HG02678 (cell line): Measurements from ENCODE around the gene SLC38A8.

Experiments used
- ATAC-seq: cut with Tn5 transposase; IDR thresholded peaks from one replicate; pipeline ENCODE4 v1.9.1; 2021; ENCODE audit warnings: mild to moderate bottlenecking, moderate library complexity; ENCODE audit not compliant: unreplicated experiment

SLC38A8 gene

DNA sequence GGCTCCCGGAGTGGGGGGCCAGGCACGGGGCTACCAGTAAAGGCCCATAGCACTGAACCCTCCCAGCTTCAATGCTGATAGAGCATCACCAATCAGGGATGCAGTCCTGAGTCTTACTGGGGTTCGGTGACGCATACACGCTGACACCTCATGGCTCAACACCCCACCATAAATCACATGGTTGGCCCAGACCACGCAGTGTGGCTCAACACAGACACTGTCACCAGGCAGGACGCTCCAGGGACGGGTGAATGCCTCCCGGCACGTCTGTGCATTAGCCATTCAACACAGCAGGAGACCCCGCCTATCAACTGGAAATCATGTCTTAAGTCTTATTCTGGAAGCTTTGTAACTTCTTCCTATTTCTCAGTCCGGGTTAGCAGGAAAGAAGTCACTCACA, 39.6 kb downstream of the SLC38A8 start:
- ATAC-seq = no peak

DNA sequence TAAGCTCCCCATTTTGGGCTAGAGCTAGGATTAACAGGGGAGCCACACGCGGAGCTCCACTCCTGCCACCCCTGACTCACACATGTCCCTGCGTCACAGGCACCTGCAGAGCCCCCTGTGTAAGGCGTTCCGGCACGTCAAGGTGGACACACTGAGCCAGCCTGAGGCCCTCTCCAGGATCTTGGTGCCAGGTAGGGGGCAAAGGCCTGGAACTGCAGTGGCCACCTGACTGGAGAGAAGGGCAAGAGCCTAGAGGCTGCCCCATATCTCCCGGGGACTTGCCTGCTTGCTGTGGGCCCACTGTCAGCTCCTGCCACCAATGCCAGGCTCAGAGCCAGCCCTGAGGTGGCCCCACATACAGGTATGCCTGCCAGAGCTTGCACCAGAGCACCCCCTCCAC, 40.9 kb downstream of the SLC38A8 start:
- ATAC-seq = no peak

GRCh38 chr16:84000989-84001642, 41.5 kb downstream of the SLC38A8 start:
- no peak for ATAC-seq

DNA sequence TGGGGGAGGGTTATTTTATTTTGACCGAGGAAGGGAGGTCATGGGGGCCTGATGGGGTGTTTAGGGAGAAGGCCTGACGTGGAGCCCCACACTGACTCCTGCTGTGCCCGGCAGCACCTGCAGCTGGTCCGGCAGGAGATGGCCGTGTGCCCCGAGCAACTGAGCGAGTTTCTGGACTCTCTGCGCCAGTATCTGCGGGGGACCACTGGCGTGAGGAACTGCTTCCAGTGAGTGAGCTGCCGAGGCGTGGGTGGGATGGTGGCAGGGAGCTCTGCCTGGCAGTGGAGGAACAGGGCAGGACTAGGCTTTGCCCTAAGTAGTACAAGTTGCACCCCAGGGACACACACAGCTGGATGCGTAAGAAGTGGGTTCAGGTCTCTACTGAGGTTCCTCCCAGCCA, 44.5 kb downstream of the SLC38A8 start:
- no peak for ATAC-seq

- ATAC-seq = no peak
Observed at GRCh38 chr16:83996481-83997252, 45.9 kb downstream of the SLC38A8 start.

DNA sequence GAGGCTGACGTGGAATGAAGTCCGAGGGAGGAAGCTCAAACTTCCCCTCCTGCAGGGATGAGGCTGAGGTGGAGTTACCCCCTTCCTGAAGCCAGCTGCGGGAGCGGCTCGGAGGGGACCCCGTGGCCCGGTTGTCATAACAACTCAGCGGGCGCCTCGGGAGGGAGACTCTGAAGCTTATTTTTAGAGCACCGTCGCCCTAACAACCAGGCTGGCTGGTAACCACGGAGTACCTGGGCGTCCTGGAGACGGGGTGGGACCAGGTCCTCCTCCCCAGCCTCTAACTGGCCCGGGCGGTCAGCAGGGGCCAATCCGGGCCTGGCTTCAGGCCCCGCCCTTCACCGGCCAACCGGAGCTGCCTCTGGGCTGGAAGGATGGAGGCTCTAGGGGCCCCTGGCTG, 46.8 kb downstream of the SLC38A8 start:
- no peak for ATAC-seq

GRCh38 chr16:83994703-83995102, 47.9 kb downstream of the SLC38A8 start:
- no peak for ATAC-seq

- ATAC-seq = no peak
Observed at GRCh38 chr16:83994087-83994486, 48.5 kb downstream of the SLC38A8 start.

- ATAC-seq = no peak
Observed at GRCh38 chr16:83992624-83993023, 50.0 kb downstream of the SLC38A8 start.

GRCh38 chr16:83990492-83990891, 52.1 kb downstream of the SLC38A8 start:
- no peak for ATAC-seq

DNA sequence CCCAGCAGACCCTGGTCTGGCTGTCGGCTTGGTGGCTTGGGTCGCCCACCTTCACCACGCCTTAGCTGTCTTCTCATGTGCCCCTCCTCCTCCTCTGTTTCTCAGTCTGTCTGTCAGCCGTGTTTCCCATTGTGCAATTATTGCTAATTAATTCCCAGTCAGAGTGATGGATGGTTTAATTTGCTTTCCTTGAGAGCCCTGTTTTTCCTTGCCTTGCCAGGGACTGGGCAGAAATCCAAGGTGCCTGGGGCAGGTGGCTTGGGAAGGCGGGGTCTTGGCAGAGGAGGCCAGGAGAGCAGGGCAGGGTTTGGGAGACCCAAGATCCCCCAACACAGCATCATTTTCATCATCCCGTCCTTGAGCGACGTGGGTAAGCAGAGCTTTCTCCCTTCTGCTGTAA, 53.3 kb downstream of the SLC38A8 start:
- no peak for ATAC-seq

DNA sequence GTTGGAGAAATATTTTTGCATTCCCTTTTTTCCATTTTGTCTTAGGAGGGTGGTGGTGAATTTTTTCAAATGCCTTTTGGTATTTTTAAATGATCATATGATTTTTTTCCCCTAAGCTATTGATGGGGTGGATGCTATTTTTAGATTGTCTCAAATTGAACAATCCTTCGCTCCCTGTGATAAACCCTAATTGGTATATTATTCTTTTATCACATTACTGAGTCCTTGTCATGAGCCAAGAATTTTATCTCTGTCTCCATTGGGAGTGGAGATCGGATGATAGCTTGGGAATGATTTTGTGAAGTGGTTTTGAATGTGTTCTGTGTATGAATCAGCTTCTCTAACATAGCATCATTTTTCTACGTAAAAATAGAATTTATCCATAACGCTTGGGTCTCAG, 59.1 kb downstream of the SLC38A8 start:
- ATAC-seq = no peak

DNA sequence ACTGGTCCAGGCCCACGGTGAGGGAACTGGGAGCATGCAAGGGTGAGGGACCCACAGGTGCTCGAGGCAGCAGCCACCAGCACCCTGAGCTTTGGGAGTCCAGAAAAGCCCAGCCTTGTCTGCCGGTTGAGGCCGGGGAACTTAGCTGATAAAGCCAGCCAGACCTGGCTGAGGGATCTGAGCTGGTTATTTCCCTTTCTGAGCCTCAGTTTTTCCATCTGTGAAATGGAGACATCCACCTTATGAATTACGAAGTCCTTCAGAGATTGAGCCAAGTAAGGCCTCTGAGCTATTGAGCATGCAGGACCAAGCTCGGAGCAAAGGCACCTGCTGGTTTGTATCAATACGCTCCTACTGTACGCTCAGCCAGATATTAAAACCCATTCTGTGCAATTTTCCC, 60.8 kb downstream of the SLC38A8 start:
- ATAC-seq = no peak

DNA sequence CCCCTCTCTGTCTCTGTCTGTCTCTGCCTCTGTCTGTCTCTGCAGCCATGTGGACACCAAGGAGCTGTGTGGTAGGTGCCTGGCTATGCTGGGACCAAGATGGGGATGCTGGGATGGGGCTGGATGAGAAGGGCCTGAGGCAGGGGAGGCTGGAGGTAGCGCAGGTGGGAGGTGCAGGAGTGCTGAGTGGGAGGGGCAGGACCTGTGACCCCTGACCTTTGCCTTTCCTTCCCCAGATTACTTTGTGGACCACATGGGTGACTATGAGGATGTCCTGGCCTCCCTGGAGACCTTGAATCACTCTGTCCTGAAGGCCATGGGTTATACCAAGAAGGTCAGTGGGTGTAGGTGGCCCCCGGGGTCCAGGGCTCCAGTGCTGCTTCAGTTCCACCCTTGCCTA, 61.8 kb downstream of the SLC38A8 start:
- ATAC-seq = no peak

GRCh38 chr16:83979441-83979840, 63.2 kb downstream of the SLC38A8 start:
- no peak for ATAC-seq

DNA sequence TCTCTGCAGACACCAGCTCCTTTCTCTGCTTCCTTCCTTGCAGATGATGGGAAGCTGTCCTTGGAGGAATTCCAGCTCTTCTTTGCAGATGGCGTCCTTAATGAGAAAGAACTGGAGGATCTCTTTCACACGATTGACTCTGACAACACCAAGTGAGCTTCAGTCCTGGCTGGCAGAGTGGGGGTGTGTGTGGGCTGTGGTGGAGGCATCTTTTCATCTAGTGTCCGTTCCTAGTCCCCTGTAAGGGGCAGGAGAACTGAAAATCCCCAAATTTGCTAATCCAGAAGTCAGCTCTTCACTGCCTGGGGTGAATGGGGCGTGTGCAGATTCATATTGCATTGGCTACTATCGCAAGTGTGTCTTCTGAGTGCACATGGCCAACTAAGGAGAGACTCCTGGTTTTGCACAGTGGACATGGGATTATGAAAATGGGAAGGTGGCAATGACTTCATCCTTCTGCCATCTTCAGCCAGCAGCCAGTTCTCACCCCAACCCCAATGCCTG, 64.1 kb downstream of the SLC38A8 start:
- no peak for ATAC-seq

GRCh38 chr16:83977056-83977815, 65.4 kb downstream of the SLC38A8 start:
- ATAC-seq = no peak

GRCh38 chr16:83975590-83976260, 66.9 kb downstream of the SLC38A8 start:
- no peak for ATAC-seq

DNA sequence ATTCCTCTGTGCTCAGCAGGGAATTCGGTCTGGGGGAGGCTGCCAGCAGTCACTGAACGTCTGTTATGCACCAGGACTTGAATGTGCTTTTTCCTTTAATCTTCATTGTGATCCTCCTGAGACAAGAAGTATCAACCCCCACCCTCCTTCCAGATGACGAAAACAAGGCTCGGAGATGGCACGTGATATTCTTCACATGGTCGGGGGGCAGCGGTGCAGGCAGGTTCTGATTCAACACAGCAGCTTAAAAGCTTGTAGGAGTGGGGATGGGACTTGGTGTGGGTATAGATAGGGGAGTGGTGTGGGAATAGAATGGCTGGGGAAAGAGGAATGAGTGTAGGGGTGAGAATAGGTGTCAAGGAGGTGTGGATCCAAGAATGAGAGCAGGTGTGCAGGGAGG, 68.1 kb downstream of the SLC38A8 start:
- ATAC-seq = no peak

DNA sequence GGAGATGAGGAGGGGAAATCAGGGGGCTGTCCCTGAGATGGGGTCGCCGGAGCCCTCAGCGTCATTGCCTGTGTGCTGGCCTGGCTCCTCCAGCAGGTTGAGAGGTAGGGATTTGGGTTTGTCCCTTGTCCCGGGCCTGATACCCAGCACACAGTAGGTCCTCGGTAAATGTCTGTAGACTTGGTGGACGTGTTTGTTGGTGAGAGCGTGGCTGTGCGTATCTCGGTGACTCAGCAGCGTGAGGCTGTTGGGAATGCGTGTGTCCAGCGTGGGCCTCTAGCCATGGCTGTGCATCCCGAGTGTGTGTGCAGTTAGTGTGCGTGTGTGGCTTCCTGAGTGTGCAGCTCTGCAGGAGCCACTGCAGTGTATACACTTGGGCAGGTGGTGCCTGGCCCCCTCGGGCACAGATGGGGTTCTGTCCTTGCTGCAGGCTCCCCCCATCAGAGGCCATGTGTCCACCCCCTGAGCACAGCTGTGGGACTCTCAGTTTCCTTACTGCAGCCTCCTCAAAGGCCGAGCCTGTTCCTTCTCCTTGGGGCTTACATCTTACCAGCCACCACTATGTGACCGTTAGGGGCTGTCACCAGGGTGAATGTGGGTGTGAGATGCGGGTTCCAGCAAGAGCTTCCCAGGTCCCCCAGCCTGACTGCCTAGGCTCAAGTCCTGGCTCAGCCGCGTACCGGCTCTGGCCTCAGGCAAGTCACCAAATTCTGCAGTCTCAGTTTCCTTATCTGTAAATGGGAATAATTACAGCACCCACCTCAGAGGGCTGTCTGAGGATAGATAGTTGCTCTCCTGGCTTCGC, 68.8 kb downstream of the SLC38A8 start:
- no peak for ATAC-seq
